ENCODE data around the gene DNM3. TPM values are rescaled to one million over a fixed set of nuclear protein-coding genes. Genes with fewer than 3 reads are reported as not detected.
"Not testable (repeated sequence)": the region's sequence is repeated elsewhere in the genome, so short reads cannot be mapped to it uniquely, and the experiment has no call there.

DNM3 gene
- total RNA-seq, 1 experiment from 2014 or later, result 1.7 TPM

GRCh38 chr1:171988243-171988885, 147.1 kb downstream of the DNM3 start:
- no peak for DNase-seq (ENCODE audit: low read depth)
- in situ Hi-C loops (cut with HindIII; ENCODE audit: low pct_unique_long_range_greater_than_20kb, low sequenced_read_pairs), result loop anchor here (25.0 kb wide), 1 partner anchor 351 kb away; no protein-coding TSS in a partner anchor

- in situ Hi-C loops (cut with HindIII; ENCODE audit: low pct_unique_long_range_greater_than_20kb, low sequenced_read_pairs), result loop anchor here (25.0 kb wide), 1 partner anchor 353 kb away; no protein-coding TSS in a partner anchor
- DNase-seq (ENCODE audit: low read depth), result no peak
These were observed 149.1 kb downstream of the DNM3 start for GRCh38 chr1:171990371-171990770.

- in situ Hi-C loops (cut with HindIII; ENCODE audit: low pct_unique_long_range_greater_than_20kb, low sequenced_read_pairs), result loop anchor here (25.0 kb wide), 1 partner anchor 357 kb away; no protein-coding TSS in a partner anchor
- no peak for DNase-seq (ENCODE audit: low read depth)
These were observed 153.0 kb downstream of the DNM3 start for GRCh38 chr1:171994293-171994692.

DNA sequence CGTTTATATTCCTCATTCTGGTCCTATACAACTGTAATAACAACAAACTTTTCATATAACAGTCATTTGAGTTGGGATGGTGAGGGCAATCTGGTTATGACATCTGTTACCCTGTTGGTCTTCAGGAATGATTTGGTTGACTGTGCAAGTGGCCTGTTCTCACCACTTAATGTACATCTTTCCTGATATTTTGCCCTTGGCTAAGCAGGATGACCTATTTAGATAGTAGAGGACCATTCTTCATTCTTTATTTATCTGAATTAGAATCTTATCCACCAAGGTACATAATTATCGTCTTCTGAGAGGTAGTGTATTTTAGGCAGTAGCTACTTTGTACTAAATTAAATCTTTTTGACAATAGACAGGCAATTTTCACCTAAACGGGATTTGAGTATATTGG, 154.3 kb downstream of the DNM3 start:
- in situ Hi-C loops (cut with HindIII; ENCODE audit: low pct_unique_long_range_greater_than_20kb, low sequenced_read_pairs), result loop anchor here (25.0 kb wide), 1 partner anchor 358 kb away; no protein-coding TSS in a partner anchor
- no peak for DNase-seq (ENCODE audit: low read depth)

DNA sequence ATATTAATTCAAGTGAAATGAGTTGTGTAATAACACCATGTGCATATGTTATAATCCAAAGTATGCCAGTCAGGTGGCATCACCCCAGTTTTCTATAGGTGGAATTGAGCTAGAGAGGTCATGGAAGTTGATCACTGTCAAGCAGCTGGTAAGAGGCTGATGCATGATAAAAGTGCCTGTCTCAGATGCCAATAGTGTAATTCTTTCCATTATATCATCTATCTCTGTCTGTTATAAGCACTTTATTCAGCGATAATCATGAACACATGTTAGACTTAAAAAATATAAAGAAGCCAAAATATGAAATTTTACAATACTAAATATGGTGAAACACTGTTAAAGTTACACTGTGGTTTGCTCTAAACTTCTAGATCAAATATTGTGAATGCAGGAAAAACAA, 156.6 kb downstream of the DNM3 start:
- no peak for DNase-seq (ENCODE audit: low read depth)
- in situ Hi-C loops (cut with HindIII; ENCODE audit: low pct_unique_long_range_greater_than_20kb, low sequenced_read_pairs), result loop anchor here (25.0 kb wide), 1 partner anchor 361 kb away; no protein-coding TSS in a partner anchor

DNA sequence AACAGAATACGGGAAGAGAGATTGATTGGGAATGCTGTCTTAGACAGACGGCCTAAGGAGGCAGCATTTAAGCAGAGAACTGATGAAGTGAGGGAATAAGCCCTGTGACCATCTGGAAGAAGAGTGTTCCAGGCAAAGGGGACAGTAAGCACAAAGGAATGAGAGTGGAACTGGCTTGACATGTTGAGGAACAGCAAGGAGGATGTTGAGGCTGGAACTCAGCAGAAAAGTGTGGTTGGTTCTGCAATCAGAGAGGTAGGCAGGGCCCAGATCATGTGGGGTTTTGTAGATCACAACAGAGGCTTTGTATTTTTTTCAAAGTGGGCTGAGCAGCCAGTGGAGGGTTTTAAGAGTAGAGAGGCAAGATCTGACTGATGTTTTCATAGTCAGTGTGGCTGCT, 157.4 kb downstream of the DNM3 start:
- in situ Hi-C loops (cut with HindIII; ENCODE audit: low pct_unique_long_range_greater_than_20kb, low sequenced_read_pairs), result loop anchor here (25.0 kb wide), 1 partner anchor 361 kb away; no protein-coding TSS in a partner anchor
- no peak for DNase-seq (ENCODE audit: low read depth)

DNA sequence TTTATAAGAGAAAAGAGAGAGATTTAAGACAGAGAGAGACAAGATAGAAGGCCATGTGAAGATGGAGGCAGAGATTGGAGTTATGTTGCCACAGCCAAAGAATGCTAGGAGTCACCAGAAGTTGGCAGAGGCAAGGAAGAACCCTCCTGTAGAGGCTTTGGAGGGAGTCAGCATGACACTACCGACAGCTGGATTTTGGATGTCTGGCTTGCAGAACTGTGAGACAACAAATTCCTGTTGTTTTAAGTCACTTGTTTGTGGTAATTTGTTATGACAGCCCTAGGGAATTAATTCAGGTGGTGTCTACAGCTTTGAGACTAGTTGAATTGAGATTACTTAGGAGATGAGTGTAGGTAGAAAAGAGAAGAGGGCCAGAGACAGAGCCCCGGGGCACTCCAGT, 158.5 kb downstream of the DNM3 start:
- no peak for DNase-seq (ENCODE audit: low read depth)
- in situ Hi-C loops (cut with HindIII; ENCODE audit: low pct_unique_long_range_greater_than_20kb, low sequenced_read_pairs), result loop anchor here (25.0 kb wide), 1 partner anchor 362 kb away; no protein-coding TSS in a partner anchor

GRCh38 chr1:172001288-172001687, 160.0 kb downstream of the DNM3 start:
- in situ Hi-C loops (cut with HindIII; ENCODE audit: low pct_unique_long_range_greater_than_20kb, low sequenced_read_pairs), result no loop called here
- DNase-seq (ENCODE audit: low read depth), result no peak

GRCh38 chr1:172002725-172003345, 161.5 kb downstream of the DNM3 start:
- in situ Hi-C loops (cut with HindIII; ENCODE audit: low pct_unique_long_range_greater_than_20kb, low sequenced_read_pairs), result no loop called here
- peak; percentile 45 for DNase-seq (ENCODE audit: low read depth)

GRCh38 chr1:172003766-172004530, 162.7 kb downstream of the DNM3 start:
- DNase-seq (ENCODE audit: low read depth), result peak; percentile 52
- in situ Hi-C loops (cut with HindIII; ENCODE audit: low pct_unique_long_range_greater_than_20kb, low sequenced_read_pairs), result no loop called here

- in situ Hi-C loops (cut with HindIII; ENCODE audit: low pct_unique_long_range_greater_than_20kb, low sequenced_read_pairs), result loop anchor here (5.0 kb wide), 1 partner anchor 343 kb away; no protein-coding TSS in a partner anchor
These were observed 163.4 kb downstream of the DNM3 start for GRCh38 chr1:172004671-172005070.

GRCh38 chr1:172005856-172006255, 164.6 kb downstream of the DNM3 start:
- in situ Hi-C loops (cut with HindIII; ENCODE audit: low pct_unique_long_range_greater_than_20kb, low sequenced_read_pairs), result loop anchor here (5.0 kb wide), 1 partner anchor 341 kb away; no protein-coding TSS in a partner anchor

More at GRCh38 chr1:172004671-172005070, 163.4 kb downstream of the DNM3 start:
- DNase-seq (ENCODE audit: low read depth), result no peak

DNA sequence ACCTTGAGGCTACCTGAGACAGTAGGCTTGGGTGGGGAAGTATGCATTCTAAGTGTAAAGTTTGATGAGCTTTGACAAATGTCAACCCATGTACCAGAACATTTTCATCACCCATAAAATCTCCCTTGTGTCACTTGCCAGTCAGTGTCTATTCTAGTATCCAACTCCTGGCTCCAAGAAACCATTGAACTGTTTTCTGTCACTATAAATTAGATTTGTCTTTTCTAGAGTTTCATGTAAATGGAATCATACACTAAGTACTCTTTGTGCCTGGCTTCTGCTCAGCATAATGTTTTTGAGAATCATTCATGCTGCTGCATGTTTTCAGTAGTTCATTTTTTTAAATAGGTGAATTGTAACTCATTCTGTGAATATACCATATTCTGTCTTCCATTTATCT, 165.4 kb downstream of the DNM3 start:
- in situ Hi-C loops (cut with HindIII; ENCODE audit: low pct_unique_long_range_greater_than_20kb, low sequenced_read_pairs), result loop anchor here (5.0 kb wide), 1 partner anchor 341 kb away; no protein-coding TSS in a partner anchor
- DNase-seq (ENCODE audit: low read depth), result no peak

More at GRCh38 chr1:172005856-172006255, 164.6 kb downstream of the DNM3 start:
- peak; percentile 90 for DNase-seq (ENCODE audit: low read depth)

GRCh38 chr1:172018727-172019311, 177.5 kb downstream of the DNM3 start:
- no peak for DNase-seq (ENCODE audit: low read depth)
- in situ Hi-C loops (cut with HindIII; ENCODE audit: low pct_unique_long_range_greater_than_20kb, low sequenced_read_pairs), result no loop called here

DNA sequence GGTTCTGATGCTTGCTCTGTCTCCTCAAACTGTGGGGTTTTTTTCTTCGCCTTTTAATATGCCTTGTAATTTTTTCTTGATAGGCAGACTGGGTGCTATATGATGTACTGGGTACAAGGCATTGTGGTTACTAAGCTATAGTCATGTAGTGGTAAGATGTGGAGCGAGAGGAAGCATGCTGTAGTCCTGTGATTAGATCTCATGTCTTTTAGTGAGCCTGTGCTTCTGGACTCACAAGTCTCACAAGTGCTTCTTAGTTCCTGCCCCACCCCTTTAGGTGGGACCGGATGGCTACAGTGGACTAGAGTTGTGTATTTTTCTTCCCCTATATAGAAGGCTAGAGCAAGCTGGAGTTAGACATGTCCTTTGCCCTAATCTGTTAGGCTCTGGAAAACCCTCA, 178.7 kb downstream of the DNM3 start:
- in situ Hi-C loops (cut with HindIII; ENCODE audit: low pct_unique_long_range_greater_than_20kb, low sequenced_read_pairs), result no loop called here

DNA sequence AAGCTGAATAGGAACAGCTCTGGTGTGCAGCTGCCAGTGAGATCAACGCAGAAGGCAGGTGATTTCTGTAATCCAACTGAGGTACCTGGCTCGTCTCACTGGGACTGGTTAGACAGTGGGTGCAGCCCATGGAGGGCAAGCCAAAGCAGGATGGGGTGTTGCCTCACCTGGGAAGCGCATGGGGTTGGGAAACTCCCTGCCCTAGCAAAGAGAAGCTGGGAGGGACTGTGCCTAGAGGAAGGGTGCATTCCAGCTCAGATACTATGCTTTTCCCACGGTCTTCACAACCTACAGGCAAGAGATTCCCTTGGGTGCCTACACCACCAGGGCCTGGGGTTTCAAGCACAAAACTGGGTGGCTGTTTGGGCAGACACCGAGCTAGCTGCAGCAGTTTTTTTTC, 183.2 kb downstream of the DNM3 start:
- in situ Hi-C loops (cut with HindIII; ENCODE audit: low pct_unique_long_range_greater_than_20kb, low sequenced_read_pairs), result no loop called here

More for the DNA sequence above, 178.7 kb downstream of the DNM3 start:
- no peak for DNase-seq (ENCODE audit: low read depth)

GRCh38 chr1:172024944-172025738, 183.8 kb downstream of the DNM3 start:
- in situ Hi-C loops (cut with HindIII; ENCODE audit: low pct_unique_long_range_greater_than_20kb, low sequenced_read_pairs); DNase-seq (ENCODE audit: low read depth): not testable (repeated sequence)

More for the DNA sequence above, 183.2 kb downstream of the DNM3 start:
- no peak for DNase-seq (ENCODE audit: low read depth)
